ENCODE data around the gene EEIG1.
A peak's percentile ranks its signal among the peaks of the same experiment; 100 is the strongest.

EEIG1 gene

GRCh38 chr9:127977009-127977883 is 3.5 kb downstream of the EEIG1 start:
- Histone ChIP-seq H3K27ac (no peak overlapping the region), H3K4me2 (peak overlapping the region; percentile 99), H3K4me1 (peaks cover 88% of the 10 kb centered on the region), H4K20me1 (peaks cover 83% of the 10 kb centered on the region), H3K36me3 (no peaks in the 10 kb centered on the region), H3K9ac (peak overlapping the region; percentile 41; the same call in 1 of the 2 replicates), H3K27me3 (no peaks in the 10 kb centered on the region; the same call in 1 of the 2 replicates), H3K4me3 (peak overlapping the region; percentile 30; the same call in 1 of the 2 replicates), H3K9me3 (no peaks in the 10 kb centered on the region)
- no peak for TF ChIP-seq Cebpa-rat (IDR thresholded peaks at IDR 0.05)

GRCh38 chr9:127976498-127976897 is 4.3 kb downstream of the EEIG1 start:
- peaks cover 91% of the 10 kb centered on the region for H4K20me1 ChIP-seq
- H3K27ac ChIP-seq, result no peak overlapping the region
- H3K27me3 ChIP-seq, result no peaks in the 10 kb centered on the region; the same call in 1 of the 2 replicates
- no peak overlapping the region for H3K4me3 ChIP-seq
- peak overlapping the region; percentile 67 for H3K4me2 ChIP-seq
- H3K4me1 ChIP-seq, result peaks cover 88% of the 10 kb centered on the region
- no peak for TF ChIP-seq Cebpa-rat (IDR thresholded peaks at IDR 0.05)
- no peak overlapping the region for H3K9ac ChIP-seq
- no peaks in the 10 kb centered on the region for H3K36me3 ChIP-seq
- H3K9me3 ChIP-seq, result no peaks in the 10 kb centered on the region

DNA sequence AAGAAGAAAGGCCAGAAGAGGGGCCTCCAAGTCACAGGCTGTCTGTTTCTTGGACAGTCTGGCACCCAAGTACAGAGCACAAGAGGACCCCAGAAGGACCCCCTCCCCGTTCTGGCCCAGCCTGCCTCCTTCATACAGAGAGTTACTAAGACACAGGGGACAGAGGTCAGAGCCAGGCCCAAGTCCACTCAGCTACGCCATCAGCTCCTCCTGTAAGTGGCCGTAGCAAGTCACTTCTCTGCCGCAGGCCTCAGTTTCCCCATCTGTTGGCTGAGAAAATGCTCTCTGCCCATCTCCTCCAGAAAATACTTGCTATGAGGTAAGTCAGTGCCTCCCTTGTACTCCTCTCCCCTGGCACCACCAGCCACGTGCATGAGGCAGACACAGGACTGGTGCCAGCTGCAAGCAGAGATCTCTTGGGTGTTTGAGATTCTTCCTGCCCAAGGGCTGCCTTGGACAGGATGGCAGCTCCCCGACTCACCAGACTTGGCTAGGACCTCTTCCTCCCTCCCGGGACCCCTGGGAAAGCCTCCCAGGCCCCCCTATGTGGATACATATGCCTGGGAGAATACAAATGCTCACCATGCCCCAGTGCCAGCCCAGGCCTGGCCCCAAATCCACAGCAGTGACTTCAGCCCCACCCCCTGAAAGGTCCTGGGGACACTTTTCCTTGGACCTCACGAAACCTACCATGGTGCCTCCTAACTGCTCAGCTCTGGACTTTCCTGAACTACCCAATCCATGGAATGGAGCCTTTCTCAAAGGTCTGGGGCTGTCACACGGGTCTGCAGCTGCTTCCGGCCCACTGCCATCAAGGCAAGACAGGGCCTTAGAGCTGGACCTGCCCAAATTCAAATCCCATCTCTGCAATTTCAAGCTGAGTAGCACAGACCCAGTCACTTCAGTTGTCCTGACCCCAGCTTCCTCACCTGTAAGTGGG is 5.1 kb downstream of the EEIG1 start:
- peak overlapping the region; percentile 49; the same call in 1 of the 2 replicates for H3K27ac ChIP-seq
- no peak for TF ChIP-seq Cebpa-rat (IDR thresholded peaks at IDR 0.05)
- H3K27me3 ChIP-seq, result no peaks in the 10 kb centered on the region; the same call in 1 of the 2 replicates
- no peak overlapping the region for H3K4me3 ChIP-seq
- no peaks in the 10 kb centered on the region for H3K9me3 ChIP-seq
- peak overlapping the region; percentile 67 for H3K4me2 ChIP-seq
- 0 out of 2 replicates have a peak overlapping the region, but pooled peaks have one; percentile 15 for H3K9ac ChIP-seq
- peaks cover 99% of the 10 kb centered on the region for H4K20me1 ChIP-seq
- H3K36me3 ChIP-seq, result no peaks in the 10 kb centered on the region
- H3K4me1 ChIP-seq, result peaks cover 93% of the 10 kb centered on the region

GRCh38 chr9:127974769-127975261 is 6.0 kb downstream of the EEIG1 start:
- Histone ChIP-seq H3K27ac (peak overlapping the region; percentile 49; the same call in 1 of the 2 replicates), H4K20me1 (peaks cover 100% of the 10 kb centered on the region), H3K4me1 (peaks cover 98% of the 10 kb centered on the region), H3K36me3 (no peaks in the 10 kb centered on the region), H3K27me3 (no peaks in the 10 kb centered on the region; the same call in 1 of the 2 replicates), H3K9ac (no peak overlapping the region), H3K4me3 (no peak overlapping the region), H3K9me3 (no peaks in the 10 kb centered on the region), H3K4me2 (peak overlapping the region; percentile 67)
- TF ChIP-seq Cebpa-rat (IDR thresholded peaks at IDR 0.05), result no peak

DNA sequence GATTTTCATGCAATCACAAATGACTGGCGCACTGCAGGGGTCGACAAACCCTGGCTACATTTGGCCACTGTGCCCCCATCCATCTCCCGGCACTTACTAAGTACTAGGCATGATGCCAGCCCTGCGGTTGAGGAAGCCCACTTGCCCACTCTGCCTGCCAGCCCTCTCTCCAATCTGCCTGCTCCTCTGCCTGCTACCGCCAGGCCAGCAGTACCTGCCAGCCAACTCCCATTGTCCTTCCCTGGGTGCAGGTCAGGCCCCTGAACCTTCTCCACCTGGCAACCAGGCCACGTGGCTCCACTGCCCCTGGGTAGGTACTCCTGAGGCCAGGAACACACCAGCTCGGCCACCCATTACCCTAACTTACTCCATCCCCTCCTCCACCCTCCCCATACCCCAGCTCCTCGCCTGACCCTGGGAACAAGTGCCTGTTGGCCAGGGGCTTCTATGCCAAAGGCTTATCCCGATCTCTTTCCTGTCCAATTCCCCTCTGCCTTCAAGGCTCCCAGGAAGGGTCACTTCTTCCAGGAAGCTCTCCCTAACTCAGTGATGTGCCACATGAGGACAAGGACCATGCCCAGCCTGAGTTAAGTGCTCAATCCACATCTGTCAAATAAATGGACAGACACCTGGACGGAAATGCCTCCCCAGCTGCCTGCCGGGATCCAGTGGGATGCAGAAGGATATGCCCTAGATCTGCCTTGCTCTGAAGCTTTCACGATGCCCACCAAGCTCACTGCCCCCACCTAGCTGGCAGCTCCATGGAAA is 6.6 kb downstream of the EEIG1 start:
- peaks cover 100% of the 10 kb centered on the region for H4K20me1 ChIP-seq
- H3K27ac ChIP-seq, result 0 out of 2 replicates have a peak overlapping the region, but pooled peaks have one; percentile 6
- H3K9me3 ChIP-seq, result no peaks in the 10 kb centered on the region
- no peaks in the 10 kb centered on the region for H3K27me3 ChIP-seq
- H3K9ac ChIP-seq, result peak overlapping the region; percentile 48
- H3K4me3 ChIP-seq, result no peak overlapping the region
- H3K4me2 ChIP-seq, result peak overlapping the region; percentile 67
- H3K36me3 ChIP-seq, result no peaks in the 10 kb centered on the region
- H3K4me1 ChIP-seq, result peaks cover 98% of the 10 kb centered on the region
- TF ChIP-seq Cebpa-rat (IDR thresholded peaks at IDR 0.05), result no peak

GRCh38 chr9:127973169-127974000 is 7.4 kb downstream of the EEIG1 start:
- Histone ChIP-seq H3K4me3 (no peak overlapping the region), H3K36me3 (no peaks in the 10 kb centered on the region), H3K27me3 (no peaks in the 10 kb centered on the region), H3K27ac (peak overlapping the region; percentile 6; the same call in 1 of the 2 replicates), H3K9me3 (no peaks in the 10 kb centered on the region), H3K4me2 (peak overlapping the region; percentile 67), H3K9ac (peak overlapping the region; percentile 48), H4K20me1 (peaks cover 100% of the 10 kb centered on the region), H3K4me1 (peaks cover 96% of the 10 kb centered on the region)
- TF ChIP-seq Cebpa-rat (IDR thresholded peaks at IDR 0.05), result no peak

- no peaks in the 10 kb centered on the region for H3K9me3 ChIP-seq
- H3K9ac ChIP-seq, result peak overlapping the region; percentile 43; the same call in 1 of the 2 replicates
- peak overlapping the region; percentile 28; the same call in 1 of the 2 replicates for H3K27ac ChIP-seq
- H3K4me2 ChIP-seq, result peak overlapping the region; percentile 77
- peaks cover 100% of the 10 kb centered on the region for H4K20me1 ChIP-seq
- H3K4me3 ChIP-seq, result no peak overlapping the region
- no peaks in the 10 kb centered on the region for H3K36me3 ChIP-seq
- peaks cover 96% of the 10 kb centered on the region for H3K4me1 ChIP-seq
- no peaks in the 10 kb centered on the region for H3K27me3 ChIP-seq
- no peak for TF ChIP-seq Cebpa-rat (IDR thresholded peaks at IDR 0.05)
Observed at GRCh38 chr9:127972236-127972871, 8.4 kb downstream of the EEIG1 start.
